Dedifferentiated amniotic fluid mesenchymal stem cell (primary cell): Measurements from ENCODE around the gene NEMP1.

ENCODE experiments used
- DNase-seq: peaks from one replicate; pipeline ENCODE4 v3.0.0-alpha.2; 2016; ENCODE audit errors: extremely low spot score

Gene NEMP1

DNA sequence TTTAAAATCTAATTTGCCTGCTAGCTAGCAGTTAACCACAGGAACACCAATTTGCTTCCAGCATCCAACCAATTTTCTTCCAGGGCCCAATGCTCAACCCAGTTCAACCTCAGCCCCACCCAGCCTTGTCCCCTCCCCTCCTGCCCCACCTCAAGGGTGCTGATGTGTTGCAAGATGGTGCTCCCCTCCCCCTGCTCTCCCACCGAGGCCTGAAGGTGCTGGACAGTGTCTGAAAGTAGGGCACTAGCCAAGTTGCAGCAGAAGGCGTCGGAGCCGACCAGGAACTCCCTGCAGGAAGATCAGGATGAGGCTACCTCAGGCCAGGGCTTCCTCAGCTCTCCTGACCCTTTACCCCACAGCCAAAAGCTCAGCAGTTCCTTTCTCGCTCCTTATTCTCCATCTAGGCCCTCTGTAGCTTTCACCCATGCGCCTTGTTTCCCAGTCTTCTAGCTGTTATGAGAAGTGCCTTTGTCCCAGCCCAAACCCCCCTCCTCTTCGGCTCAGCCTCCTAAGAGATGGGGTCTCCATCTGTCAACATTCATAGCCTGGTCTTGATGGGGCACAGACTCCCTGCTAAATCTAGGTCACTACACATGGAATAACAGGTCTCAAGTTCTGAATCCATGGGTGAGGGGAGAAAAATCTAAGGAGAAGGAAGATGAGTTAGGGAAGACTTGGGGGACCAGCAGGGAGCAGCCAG, 29.0 kb upstream of the NEMP1 start:
- no peak for DNase-seq

DNA sequence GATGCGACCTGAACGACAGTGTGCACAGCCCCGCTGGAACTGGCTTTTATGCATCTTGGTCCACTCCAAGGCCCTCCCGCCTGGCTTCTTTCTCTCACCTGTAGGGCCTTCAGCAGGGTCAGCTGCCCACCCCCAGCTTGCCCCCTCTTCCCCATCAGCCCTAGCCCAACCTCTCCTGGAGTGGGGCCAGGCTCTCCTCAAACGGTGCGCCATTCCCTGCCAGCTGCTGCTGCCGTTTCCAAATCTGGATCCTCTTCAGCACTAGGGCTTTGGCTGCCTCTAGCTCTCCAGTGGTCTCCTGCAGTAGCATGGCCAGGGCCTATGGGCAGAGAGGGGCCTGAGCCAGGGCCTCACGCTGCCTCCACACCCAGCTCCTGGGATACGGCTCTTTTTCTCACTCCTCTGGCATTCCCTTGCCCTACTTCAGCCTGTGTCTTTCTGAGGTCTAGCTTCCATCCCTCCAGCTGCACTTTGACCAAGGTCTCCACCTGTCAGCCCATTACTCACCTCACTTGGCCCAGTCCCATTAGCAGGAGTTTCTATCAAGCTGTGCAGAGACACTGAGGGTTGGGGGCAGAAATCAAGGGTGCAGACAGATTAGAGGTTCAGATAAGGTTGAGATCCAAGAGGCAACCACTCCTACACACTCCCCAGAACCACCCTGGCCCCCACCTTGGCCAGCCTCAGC, 27.6 kb upstream of the NEMP1 start:
- DNase-seq: no peak

DNA sequence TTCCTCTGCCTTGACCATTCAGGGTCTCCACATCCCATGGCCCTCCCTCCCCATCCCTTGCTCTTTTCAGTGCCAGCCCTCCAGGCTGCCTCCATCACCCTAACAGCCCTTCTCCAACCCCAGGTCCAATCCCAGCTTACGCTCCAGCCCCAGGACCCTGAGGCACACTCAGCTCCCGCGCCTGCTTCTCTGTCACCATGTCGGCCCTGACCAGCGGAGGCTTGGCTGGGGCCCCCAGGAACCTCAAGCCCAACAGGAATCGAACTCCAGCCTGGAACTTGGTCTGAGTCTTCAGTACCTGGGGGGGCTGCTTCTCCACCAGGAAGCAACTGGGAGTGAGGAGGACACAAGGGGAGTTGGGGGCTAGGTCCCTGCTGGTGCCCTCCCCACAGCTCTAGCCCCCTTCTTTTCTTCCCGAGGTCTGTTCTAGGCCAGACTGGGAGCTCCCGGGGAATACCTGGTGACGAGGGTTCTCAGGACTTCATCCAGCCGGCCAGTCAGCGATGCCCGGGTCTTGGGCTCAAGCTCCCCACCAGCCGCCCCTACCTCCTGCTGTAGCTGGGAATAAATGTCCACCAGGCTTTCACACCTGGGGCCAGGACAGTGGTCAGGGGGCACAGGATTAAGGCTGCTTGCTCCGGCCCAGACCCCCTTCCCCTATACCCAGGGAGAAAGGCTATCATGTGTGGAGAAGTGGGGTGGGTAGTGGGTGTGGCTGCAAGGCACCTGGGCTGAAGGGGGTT, 26.6 kb upstream of the NEMP1 start:
- DNase-seq: no peak

DNA sequence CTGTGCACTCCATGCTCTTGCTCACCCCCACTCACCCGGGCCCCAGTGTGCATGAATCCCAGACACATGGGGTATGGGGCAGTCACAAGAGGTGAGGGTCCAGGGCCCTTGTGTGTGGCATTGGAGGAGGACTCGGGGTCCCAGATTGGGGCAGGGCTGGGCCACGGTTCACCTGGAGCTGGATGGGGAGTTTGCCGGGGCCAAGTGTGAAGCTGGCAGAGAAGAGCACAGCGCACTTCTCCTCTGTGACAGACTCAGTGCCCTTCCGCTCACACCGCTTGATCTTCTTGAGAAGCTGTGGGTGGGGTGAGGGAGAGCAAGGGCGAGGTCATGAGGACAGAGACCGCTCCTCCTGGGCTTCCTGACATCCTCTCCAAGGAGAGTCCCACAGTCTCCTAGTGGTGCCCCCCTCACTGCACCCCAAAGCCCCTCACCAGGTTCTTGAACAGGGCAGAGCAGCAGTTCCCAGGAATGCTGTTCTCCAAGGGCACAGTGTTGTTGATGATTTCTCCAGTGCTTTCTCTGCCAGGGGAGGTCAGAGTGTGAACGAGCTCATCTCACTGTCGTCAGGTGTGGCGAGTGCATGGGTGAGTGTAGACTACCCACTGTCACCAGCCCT, 25.8 kb upstream of the NEMP1 start:
- DNase-seq: no peak

DNA sequence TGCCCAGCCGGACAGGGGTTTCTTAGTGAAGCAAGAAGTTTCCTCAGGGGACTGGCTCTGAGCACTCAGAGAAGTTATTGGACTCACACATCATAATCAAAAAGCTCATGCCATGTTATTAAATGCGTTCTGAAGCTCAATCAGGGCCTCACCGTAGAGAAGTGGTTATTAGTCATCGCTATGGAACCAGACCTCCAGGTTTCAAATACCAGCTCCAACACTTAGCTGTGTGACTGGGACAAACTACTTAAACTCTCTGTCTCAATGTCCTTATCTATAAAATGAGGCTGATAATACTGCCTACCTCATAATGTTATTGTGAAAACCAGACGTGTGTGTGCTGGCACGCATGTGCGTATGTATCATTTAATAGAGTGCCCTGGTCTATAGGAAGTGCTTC, 25.3 kb upstream of the NEMP1 start:
- DNase-seq: no peak

DNA sequence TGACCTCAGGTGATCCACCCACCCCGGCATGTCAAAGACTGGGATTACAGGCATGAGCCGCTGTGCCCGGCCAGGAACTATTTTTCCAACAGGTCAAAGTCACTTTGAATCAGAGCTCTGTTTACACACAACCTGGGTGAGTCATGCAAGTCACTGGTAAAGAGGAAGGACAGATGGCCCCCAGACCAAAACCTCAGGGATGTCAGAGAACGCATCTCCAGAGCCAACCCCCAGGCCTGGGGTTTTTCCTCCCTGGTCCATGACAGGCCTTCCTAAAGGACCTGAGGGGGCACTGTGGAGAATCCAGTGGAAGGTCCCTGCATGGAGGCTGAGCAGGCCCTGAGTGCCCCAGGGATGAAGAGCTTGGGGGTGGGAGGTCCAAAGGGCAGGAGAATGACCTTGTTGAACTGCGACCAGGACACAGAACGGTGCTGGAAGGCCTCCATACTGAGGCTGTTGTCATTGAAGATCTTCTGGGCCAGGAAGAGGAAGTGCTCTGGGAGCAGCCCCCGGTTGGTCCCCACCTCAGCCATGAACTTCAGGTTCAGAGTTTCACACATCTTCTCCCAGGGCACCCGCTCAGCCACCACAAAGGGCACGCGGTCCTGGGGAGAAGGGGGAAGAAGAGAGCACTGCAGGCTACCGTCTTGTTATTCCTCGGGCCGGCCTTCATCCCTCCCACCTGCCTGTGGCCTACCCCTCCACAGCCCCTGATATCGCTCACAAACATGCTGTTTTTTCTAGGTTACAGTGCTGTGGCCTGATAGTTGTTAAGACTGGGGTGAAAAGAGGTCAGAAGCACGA, 23.5 kb upstream of the NEMP1 start:
- DNase-seq: no peak

DNA sequence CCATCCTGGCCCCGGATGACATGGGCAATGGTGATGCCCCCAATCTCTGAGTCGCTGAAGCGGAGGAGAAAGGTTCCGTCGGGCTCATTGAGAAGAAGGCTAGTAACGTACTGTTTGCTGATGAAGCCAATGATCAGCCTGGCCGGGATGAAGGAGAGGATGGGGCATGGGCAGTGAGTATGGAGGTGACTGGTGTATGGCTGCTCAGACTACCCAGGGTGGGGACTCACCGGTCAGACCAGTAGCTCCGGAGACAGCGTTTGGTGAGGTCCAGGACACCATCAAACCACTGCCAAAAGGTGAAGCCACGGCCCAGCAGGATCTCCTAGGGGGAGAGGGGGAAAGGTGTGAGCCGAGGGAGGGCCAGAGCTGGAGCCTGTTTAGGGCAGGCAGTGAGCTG, 21.2 kb upstream of the NEMP1 start:
- no peak for DNase-seq

DNA sequence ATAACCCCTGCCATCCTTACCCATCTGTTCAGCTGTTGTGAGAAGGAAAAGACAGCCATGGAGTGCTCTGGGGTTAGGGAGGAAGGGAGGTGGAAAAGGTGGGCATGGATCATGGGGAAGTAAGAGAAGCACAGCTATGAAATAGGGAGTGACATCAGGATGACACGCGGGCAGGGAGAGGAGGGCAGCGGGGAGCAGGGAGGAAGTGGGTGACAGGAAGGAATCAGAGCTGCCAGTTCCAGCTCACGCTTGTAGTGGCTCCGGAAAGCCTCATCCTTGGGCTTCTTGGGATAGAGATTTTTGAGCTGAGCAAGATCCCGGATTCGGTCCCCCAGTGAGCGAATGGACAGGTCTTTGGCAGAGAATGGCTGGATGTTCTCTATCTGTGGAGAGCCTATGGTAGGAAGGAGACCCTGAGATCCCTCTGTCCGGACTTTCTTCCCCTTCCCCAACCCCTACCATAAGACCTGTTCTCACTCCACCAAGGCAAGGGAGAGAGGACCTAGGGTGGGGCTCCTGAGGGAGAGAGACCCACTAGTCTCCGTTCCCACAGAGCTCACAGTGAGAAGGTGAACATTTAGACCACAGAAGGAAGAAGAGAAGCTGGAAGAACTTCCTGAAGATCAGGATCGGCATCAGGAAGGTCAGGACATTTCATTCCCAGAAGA, 20.6 kb upstream of the NEMP1 start:
- no peak for DNase-seq

DNA sequence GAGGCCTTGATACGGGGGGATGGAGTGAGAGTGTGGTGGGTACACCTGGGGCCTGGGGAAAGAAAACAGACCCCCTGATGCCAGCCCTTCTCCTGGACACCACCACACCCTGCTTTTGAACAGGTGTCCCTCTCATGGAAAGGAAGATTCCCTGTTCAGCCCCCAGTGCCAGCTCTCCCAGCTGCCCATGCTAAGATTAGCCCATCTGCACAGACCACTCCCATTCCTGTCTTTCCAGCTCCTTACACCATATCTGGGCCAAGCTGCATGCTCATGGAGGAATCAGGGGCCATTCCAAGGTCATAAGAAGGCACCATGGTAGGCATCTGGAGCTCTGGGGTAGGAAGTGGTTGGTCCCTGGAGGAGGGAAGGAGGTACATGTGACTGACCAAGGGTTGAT, 20.0 kb upstream of the NEMP1 start:
- no peak for DNase-seq

DNA sequence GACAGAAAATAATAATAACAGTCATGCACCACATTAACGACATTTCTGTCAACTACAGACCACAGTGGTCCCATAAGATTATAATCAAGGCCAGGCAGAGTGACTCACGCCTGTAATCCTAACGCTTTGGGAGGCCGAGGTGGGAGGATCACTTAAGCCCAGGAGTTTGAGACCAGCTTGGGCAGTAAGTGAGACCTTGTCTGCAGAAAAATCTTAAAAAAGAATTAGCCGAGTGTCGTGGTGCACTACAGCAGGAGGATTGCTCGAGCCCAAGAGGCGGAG, 18.9 kb upstream of the NEMP1 start:
- no peak for DNase-seq

DNA sequence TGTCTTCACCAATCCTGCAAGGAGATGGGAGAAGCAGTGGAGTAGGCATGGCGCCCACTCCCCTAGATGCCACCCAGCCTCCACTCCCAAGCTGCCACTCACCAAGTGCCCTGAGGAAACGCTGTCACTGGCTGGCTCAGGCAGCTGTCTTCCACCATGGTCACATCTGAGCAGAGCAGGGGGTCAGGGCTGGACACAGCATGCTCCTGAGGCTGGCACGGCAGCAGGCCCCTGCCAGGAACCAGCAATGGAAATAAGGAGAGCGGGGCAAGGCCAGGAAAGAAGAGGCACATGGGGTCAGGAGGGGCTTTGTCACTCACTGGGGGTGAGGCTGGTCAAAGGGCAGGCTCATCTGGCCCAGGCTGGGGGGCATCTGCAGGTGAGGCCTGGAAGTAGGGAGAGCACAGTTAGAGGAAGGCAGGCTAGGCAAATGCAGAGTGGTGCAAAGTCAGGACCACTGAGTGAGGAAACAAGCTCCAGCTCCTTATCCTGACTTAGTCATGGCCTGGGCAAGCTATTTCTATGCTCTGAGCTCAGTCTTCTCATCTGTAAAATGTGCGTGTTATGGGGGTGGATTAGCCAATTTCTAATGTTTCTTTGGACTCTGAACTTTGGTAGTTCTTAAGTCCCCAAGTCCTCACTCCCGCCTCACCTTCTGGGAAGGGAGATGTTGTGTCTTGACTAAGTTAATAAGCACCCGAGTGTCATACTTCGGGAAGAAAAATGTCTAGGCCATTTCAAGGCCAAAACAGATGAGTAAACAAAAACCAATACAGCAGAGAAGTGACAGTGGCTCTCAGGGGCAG, 18.4 kb upstream of the NEMP1 start:
- DNase-seq: no peak

DNA sequence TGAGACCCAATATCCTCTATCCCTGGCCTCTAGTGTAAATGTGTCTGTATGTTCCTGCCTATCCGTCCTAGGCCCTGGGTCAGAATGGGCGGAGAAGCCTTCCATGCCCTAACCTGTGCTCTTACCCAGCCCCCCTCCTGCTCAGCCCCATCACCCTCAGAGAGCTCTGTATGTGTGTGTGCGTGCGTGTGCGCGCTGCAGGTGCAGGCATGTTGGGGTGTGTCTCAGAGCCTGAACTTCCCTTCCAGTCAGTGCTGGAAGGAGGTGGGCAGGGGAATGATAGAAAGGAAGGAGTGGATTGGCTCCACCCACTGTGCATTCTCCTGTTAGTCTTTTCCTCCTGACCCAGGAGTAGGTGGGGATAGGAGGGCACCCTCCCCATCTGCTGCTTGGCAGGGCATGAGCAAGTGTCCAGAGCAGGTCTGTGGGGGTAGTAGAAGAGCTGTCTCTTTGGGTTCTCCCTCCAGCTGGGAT, 17.5 kb upstream of the NEMP1 start:
- DNase-seq: no peak

DNA sequence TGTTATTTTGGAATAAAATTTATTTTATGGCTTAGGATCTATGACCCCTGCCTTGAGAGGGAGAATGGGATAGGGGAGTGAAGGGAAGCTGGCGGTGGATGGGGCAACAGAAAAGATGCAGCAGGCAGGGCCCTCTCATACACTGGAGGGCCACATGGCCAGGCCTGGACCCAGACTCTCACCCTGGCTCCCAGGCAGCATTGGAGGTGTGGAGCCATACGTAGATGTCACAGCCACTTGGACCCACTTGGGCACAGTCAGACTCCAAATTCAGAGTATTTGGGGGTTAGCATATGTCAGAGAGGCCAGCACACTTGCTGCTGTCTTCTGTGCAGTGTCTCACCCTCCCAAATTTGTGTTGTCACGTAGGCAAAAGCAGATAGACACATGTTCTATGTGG, 16.8 kb upstream of the NEMP1 start:
- no peak for DNase-seq

DNA sequence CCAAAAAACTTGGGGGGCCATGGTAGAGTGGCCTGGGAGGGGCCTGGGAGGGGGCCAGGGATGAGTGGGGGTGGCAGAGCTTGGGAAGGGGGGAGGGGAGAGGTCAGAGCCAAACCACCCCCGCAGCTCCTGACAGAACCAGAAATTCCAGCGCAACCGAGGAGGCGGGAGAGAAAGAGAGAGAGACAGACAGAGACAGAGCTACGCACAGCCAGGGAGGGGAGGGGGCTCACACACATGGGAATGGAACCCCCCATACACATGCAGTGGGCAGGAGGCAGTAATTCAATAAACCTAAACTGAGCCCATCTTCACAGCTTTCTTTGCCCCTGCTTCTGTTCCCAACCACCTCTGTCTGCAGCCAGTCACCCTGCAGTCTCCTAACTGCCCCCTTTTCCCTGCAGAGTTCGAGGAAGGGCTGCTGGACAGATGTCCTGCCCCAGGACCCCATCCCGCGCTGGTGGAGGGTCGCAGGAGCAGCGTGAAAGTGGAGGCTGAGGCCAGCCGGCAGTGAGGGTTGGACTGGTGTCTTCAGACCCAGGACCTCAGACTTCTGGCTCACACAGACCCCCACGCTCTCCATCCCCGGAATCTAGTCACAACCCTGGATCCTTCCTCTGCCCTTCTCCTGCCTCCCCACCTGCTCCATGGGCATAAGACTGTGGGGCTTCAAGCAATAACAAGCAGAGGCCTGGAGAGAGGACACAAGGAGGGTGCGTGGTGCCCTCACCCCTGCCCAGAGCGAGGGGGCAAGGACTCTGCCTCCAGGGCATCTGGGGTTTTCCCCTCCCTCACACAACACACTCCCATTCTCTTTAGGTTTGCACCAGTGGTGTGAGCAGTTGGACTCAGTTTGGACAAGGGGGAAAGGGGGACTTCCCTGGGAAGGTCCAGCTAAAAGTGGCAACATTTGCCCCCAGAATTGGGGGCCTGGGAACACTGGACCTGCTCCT, 15.9 kb upstream of the NEMP1 start:
- DNase-seq: no peak

DNA sequence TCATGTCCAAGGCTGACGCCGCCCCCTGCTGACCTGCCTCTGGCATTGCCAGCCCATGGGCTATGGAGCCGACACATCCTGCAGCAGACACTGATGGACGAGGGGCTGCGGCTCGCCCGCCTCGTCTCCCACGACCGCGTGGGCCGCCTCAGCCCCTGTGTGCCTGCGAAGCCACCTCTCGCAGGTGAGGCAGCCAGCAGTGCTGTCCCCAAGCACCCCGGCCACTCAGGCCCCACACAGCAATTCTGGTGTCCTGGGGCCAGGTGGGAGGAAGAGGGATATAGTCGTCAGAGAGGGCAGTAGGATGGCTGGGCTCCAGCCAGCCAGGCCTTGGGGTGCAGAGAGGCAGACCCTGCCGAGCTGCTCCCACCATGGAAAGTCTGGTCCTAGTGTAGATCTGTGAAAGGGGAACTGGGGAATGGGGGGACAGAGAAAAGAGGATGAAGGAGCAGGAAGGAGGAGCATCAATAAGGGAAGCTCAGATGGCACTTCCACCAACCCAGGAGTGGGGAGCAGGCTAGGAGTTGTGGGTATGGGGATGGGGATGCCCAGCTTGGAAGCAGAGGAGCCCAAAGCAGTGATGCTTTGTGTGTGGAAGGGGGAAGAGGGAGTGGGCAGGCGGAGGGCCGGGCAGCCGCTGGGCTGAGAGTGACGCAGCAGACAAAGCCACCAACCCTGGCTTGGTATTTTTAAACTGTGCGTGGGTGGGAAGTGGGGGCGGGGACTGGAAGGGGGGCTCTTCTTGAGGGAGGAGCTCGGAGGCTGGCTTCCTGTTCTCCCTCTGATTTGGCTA, 15.0 kb upstream of the NEMP1 start:
- peak; percentile 72 for DNase-seq

DNA sequence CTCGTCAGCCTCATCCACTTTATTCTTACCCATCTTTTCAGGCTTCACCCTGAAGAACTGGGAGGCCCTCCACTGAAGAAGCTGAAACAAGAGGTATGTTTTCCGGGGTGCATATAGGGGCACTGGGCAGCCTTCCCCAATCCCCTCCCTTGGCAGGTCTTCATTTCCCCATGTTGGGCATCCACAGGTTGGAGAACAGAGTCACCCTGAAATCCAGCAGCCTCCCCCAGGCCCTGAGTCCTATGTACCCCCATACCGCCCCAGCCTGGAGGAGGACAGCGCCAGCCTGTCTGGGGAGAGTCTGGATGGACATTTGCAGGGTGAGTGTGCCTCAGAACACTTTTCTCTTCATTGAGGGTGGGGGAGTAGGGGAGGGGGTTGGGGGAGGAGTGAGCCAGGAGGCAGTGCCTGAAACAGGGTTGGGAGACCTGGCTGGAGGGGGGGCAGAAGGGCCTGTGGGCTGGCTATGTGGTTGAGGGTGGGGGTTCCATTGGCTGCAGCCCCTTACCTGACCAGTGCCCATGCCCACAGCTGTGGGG, 14.4 kb upstream of the NEMP1 start:
- no peak for DNase-seq

DNA sequence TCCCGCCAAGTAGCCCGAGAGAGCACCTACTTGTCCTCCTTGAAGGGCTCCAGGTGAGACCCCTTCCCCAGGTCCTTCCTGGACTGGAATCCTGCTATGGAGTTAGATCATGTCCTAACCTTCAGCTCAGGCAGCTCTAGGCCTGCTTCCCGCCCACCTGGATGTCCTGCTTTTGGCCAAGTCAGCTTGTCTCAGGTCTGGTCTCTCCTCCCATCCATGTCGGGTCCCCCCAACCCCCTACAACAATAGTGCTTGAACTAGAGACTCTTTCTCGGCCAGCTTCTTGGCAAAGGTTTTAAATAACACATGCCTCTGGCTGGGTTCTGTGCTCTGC, 13.9 kb upstream of the NEMP1 start:
- DNase-seq: no peak
